OCI-LY1 (cell line): ENCODE data around the gene MTHFD1L.

ENCODE experiments used
- EZH2 ChIP-seq: fragments of 200-600 bp; sonication (generic), shearing (Covaris generic); IDR thresholded peaks from 2 replicates; pipeline ENCODE4 v1.8.0; 2017; ENCODE audit warnings: borderline replicate concordance, mixed run types, mild to moderate bottlenecking, antibody characterized with exemption, low read length, moderate library complexity, mixed read lengths
- TF ChIP-seq, protein P1 (sequence below): fragments of 200-600 bp; sonication (generic), shearing (Covaris generic); IDR thresholded peaks from 2 replicates; pipeline ENCODE4 v1.5.1; 2017; ENCODE audit warnings: mild to moderate bottlenecking, antibody characterized with exemption, low read length, moderate library complexity, mixed read lengths

DNA sequence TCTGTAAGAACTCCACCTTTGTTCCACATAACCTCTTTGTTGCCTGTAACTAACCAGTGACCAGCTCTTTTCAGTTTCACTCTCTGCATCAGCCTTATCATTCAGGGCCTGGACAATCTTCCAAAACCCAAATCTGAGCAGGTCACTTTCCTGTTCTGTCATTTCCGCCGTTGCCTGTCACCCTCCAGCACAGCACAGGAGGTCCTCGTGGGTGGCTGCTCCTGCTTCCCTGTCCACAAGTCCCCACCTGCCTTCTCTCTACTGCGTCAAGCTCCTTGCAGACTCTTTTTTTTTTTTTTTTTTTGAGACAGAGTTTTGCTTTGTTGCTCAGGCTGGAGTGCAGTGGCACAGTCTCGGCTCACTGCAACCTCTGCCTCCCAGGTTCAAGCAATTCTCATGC, 73.9 kb downstream of the MTHFD1L start:
- TF ChIP-seq, protein P1, sequence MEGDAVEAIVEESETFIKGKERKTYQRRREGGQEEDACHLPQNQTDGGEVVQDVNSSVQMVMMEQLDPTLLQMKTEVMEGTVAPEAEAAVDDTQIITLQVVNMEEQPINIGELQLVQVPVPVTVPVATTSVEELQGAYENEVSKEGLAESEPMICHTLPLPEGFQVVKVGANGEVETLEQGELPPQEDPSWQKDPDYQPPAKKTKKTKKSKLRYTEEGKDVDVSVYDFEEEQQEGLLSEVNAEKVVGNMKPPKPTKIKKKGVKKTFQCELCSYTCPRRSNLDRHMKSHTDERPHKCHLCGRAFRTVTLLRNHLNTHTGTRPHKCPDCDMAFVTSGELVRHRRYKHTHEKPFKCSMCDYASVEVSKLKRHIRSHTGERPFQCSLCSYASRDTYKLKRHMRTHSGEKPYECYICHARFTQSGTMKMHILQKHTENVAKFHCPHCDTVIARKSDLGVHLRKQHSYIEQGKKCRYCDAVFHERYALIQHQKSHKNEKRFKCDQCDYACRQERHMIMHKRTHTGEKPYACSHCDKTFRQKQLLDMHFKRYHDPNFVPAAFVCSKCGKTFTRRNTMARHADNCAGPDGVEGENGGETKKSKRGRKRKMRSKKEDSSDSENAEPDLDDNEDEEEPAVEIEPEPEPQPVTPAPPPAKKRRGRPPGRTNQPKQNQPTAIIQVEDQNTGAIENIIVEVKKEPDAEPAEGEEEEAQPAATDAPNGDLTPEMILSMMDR, result no peak
- TF ChIP-seq EZH2, result no peak
